H1 (cell line): ENCODE data around the gene RTP1. TPM values are rescaled to one million over a fixed set of nuclear protein-coding genes. Genes with fewer than 3 reads are reported as not detected.

Experiments
- CTCF ChIA-PET: fragments of 300-600 bp; sonication (Branson Sonifier 250); formaldehyde crosslinking; loops from one replicate; lab custom pipeline; 2021; ENCODE audit not compliant: partially characterized antibody; lab: Charles Lee
- POLR2A ChIA-PET: fragments of 300-600 bp; sonication (Branson Sonifier 250); formaldehyde crosslinking; loops from one replicate; lab custom pipeline; 2021; ENCODE audit warnings: inconsistent platforms; ENCODE audit not compliant: partially characterized antibody; lab: Charles Lee
- DNase-seq, 2 experiments: peaks; one replicate each; pipeline versions ENCODE4 v3.0.0 to v3.0.0-alpha.2; 2010 to 2022; ENCODE audit warnings: low spot score in 2 of 2, low read depth in 1 of 2, mixed read lengths in 1 of 2
- FAIRE-seq: peaks from 2 replicates; lab custom pipeline; 2011; peaks lifted over from hg19 to GRCh38; lab: Jason Lieb, UNC
- H2AFZ ChIP-seq: 2 replicates; pipeline ENCODE4 v1.8.1; 2012; ENCODE audit warnings: low read length, inconsistent platforms
- H2AK5ac ChIP-seq: 2 replicates; pipeline ENCODE4 v1.6.1; 2013; ENCODE audit warnings: low read depth, low read length
- H2BK120ac ChIP-seq: replicated peaks from 2 replicates; pipeline ENCODE3; 2013; ENCODE audit warnings: low read depth, low read length, inconsistent platforms
- H2BK12ac ChIP-seq: 2 replicates; pipeline ENCODE4 v1.6.1; 2013; ENCODE audit warnings: low read depth, low read length
- H2BK15ac ChIP-seq: 2 replicates; pipeline ENCODE4 v1.6.1; 2013; ENCODE audit warnings: low read length
- H2BK20ac ChIP-seq: 2 replicates; pipeline ENCODE4 v1.6.1; 2013; ENCODE audit warnings: low read length
- H2BK5ac ChIP-seq: 2 replicates; pipeline ENCODE4 v1.6.1; 2013; ENCODE audit warnings: low read depth, low read length
- H3K14ac ChIP-seq: 2 replicates; pipeline ENCODE4 v1.6.1; 2013; ENCODE audit warnings: inconsistent platforms; ENCODE audit not compliant: insufficient read length
- H3K18ac ChIP-seq: 2 replicates; pipeline ENCODE4 v1.6.1; 2013; ENCODE audit warnings: low read length; ENCODE audit errors: extremely low read depth
- H3K23ac ChIP-seq: 2 replicates; pipeline ENCODE4 v1.6.1; 2013; ENCODE audit warnings: inconsistent platforms; ENCODE audit not compliant: insufficient read length
- H3K23me2 ChIP-seq: 2 replicates; pipeline ENCODE4 v1.6.1; 2013; ENCODE audit warnings: low read depth, low read length
- H3K27ac ChIP-seq: 2 replicates; pipeline ENCODE4 v1.6.1; 2011; ENCODE audit warnings: low read depth, low read length, inconsistent platforms
- H3K27me3 ChIP-seq, 4 experiments: replicated peaks in 1 of 4; 1 replicate in 1 of 4; 2 replicates in 3 of 4; pipeline versions ENCODE4 v1.6.1 to v1.8.1; 2011 to 2013; ENCODE audit warnings: low read length in 3 of 4, mild to moderate bottlenecking in 3 of 4, inconsistent platforms in 2 of 4, mixed read lengths in 2 of 4, moderate library complexity in 1 of 4; ENCODE audit not compliant: control insufficient read depth in 3 of 4, insufficient read depth in 3 of 4; ENCODE audit errors: extremely low read depth in 1 of 4
- H3K36me3 ChIP-seq, 4 experiments: 2 replicates each; pipeline versions ENCODE4 v1.6.1 to v1.8.1; 2011 to 2013; ENCODE audit warnings: mild to moderate bottlenecking in 4 of 4, low read length in 3 of 4, moderate library complexity in 2 of 4, control low read depth in 1 of 4, inconsistent platforms in 1 of 4; ENCODE audit not compliant: insufficient read depth in 4 of 4, control insufficient read depth in 2 of 4
- H3K4ac ChIP-seq: replicated peaks from 2 replicates; pipeline ENCODE3; 2013; ENCODE audit warnings: low read length, low read depth, mixed read lengths, inconsistent platforms; ENCODE audit not compliant: insufficient read length
- H3K4me1 ChIP-seq, 4 experiments: replicated peaks in 1 of 4; 1 replicate in 1 of 4; 2 replicates in 3 of 4; pipeline versions ENCODE4 v1.6.1 to v1.8.1; 2011 to 2013; ENCODE audit warnings: low read length in 3 of 4, inconsistent platforms in 2 of 4, mixed read lengths in 1 of 4; ENCODE audit not compliant: insufficient read depth in 4 of 4, control insufficient read depth in 3 of 4
- H3K4me2 ChIP-seq, 2 experiments: 2 replicates each; pipeline versions ENCODE4 v1.6.1 to v1.8.1; 2011 to 2013; ENCODE audit warnings: low read depth in 2 of 2, low read length in 2 of 2, control low read depth in 1 of 2, inconsistent platforms in 1 of 2, mild to moderate bottlenecking in 1 of 2; ENCODE audit not compliant: insufficient read depth in 1 of 2
- H3K4me3 ChIP-seq, 4 experiments: fragments of 200-600, 300-600 bp in 1 of 4; sonication (generic), shearing (Covaris generic), sonication (Bioruptor Twin) in 1 of 4; 2 replicates each; pipeline versions ENCODE4 v1.5.1 to v1.8.1; 2011 to 2016; ENCODE audit warnings: low read length in 4 of 4, low read depth in 3 of 4, control low read depth in 2 of 4, inconsistent platforms in 2 of 4, mild to moderate bottlenecking in 2 of 4, mixed read lengths in 1 of 4, moderate library complexity in 1 of 4; ENCODE audit not compliant: insufficient read depth in 2 of 4; ENCODE audit errors: extremely low read depth in 1 of 4
- H3K56ac ChIP-seq: replicated peaks from 2 replicates; pipeline ENCODE3; 2013; ENCODE audit warnings: low read depth, mild to moderate bottlenecking, mixed read lengths, low read length, inconsistent platforms; ENCODE audit not compliant: insufficient read length
- H3K79me1 ChIP-seq: 2 replicates; pipeline ENCODE4 v1.6.1; 2013; ENCODE audit warnings: low read depth, low read length, control low read depth
- H3K79me2 ChIP-seq, 2 experiments: 2 replicates each; pipeline versions ENCODE4 v1.6.1 to v1.8.1; 2012 to 2013; ENCODE audit warnings: low read length in 2 of 2, mild to moderate bottlenecking in 2 of 2, inconsistent platforms in 1 of 2; ENCODE audit not compliant: insufficient read depth in 2 of 2, control insufficient read depth in 1 of 2
- H3K9ac ChIP-seq, 4 experiments: replicated peaks in 1 of 4; 1 replicate in 1 of 4; 2 replicates in 3 of 4; pipeline versions ENCODE4 v1.6.1 to v1.8.1; 2011 to 2013; ENCODE audit warnings: low read depth in 3 of 4, low read length in 3 of 4, control low read depth in 2 of 4, mild to moderate bottlenecking in 2 of 4, moderate library complexity in 2 of 4, inconsistent platforms in 1 of 4; ENCODE audit errors: extremely low read depth in 1 of 4
- H3K9me3 ChIP-seq, 2 experiments: 2 replicates each; pipeline versions ENCODE4 v1.6.1 to v1.8.1; 2012 to 2013; ENCODE audit warnings: mild to moderate bottlenecking in 2 of 2, moderate library complexity in 2 of 2, control low read depth in 1 of 2, inconsistent platforms in 1 of 2, low read depth in 1 of 2, low read length in 1 of 2, mixed read lengths in 1 of 2; ENCODE audit not compliant: insufficient read depth in 2 of 2
- H4K20me1 ChIP-seq, 2 experiments: replicated peaks in 1 of 2; 2 replicates each; pipeline versions ENCODE3 to v1.8.1; 2011 to 2013; ENCODE audit warnings: inconsistent platforms in 2 of 2, low read length in 2 of 2, mild to moderate bottlenecking in 1 of 2; ENCODE audit not compliant: insufficient read depth in 2 of 2, control insufficient read depth in 1 of 2
- H4K5ac ChIP-seq: 2 replicates; pipeline ENCODE4 v1.6.1; 2013; ENCODE audit warnings: low read length, low read depth, mixed read lengths, inconsistent platforms; ENCODE audit not compliant: insufficient read length
- H4K8ac ChIP-seq: 2 replicates; pipeline ENCODE4 v1.8.0; 2013; ENCODE audit warnings: mild to moderate bottlenecking, moderate library complexity, low read length, inconsistent platforms; ENCODE audit not compliant: insufficient read depth; ENCODE audit errors: extremely low read depth
- H4K91ac ChIP-seq: replicated peaks from 2 replicates; pipeline ENCODE3; 2013; ENCODE audit warnings: low read length, mixed read lengths, inconsistent platforms; ENCODE audit not compliant: insufficient read length
- CBX8 ChIP-seq: fragments of 300-800, 300-1000 bp; sonication (generic); IDR thresholded peaks from 2 replicates; pipeline ENCODE4 v1.7.1; 2016; ENCODE audit warnings: low read depth, low read length, borderline replicate concordance
- CEBPB ChIP-seq: IDR thresholded peaks from 2 replicates; pipeline ENCODE4 v1.6.1; 2012; ENCODE audit warnings: low read depth, low read length
- GTF2F1 ChIP-seq: IDR thresholded peaks from 2 replicates; pipeline ENCODE4 v1.6.1; 2012; ENCODE audit warnings: low read depth, low read length, improper control_type of control experiment, borderline replicate concordance
- MAFK ChIP-seq: IDR thresholded peaks from 2 replicates; pipeline ENCODE4 v1.6.1; 2012; ENCODE audit warnings: low read depth, mild to moderate bottlenecking, improper control_type of control experiment, low read length
- WGBS, 2 experiments: shearing (Covaris generic) in 1 of 2; methylation state at CpG; one replicate each; pipeline versions ENCODE4 v1.1.6 to v1.1.7; 2013 to 2015; ENCODE audit warnings: low lambda C conversion rate in 2 of 2, mixed read lengths in 2 of 2, inconsistent platforms in 1 of 2, low coverage in 1 of 2, missing lambda C conversion rate in 1 of 2; ENCODE audit not compliant: insufficient replicate concordance in 2 of 2, insufficient coverage in 1 of 2, insufficient read length in 1 of 2; ENCODE audit errors: extremely low coverage in 1 of 2, missing lambda C conversion rate in 1 of 2; 5-methylcytosine and 5-hydroxymethylcytosine counted together
- polyA plus RNA-seq, 7 experiments: library from polyadenylated mRNA; depleted of rRNA in 3 of 7; stranded (reverse) in 5 of 7; unstranded in 2 of 7; fragments of >200 nt in 5 of 7; fragments of 200-250 nt in 2 of 7; gene quantifications; 1 replicate in 5 of 7; 2 replicates in 1 of 7; 4 replicates in 1 of 7; pipeline versions ENCODE4 v1.2.1 to v1.2.3, GENCODE V29; 2011 to 2013; ENCODE audit warnings: missing spikeins in 2 of 7, mixed read lengths in 2 of 7
- total RNA-seq: library from RNA; stranded (reverse); fragmentation: NEBNext Ultra II Directional; extraction: Animal tissue kit (Norgen Biotek cat#: 25700); gene quantifications from 2 replicates; pipeline ENCODE4 v1.2.1, GENCODE V29; 2021

Gene RTP1
- total and polyA plus RNA-seq, 2 of the 8 experiments (the other 6 are each of a cell fraction or from before 2014, with no cell fraction given) = 2.9 to 3.0 TPM

GRCh38 chr3:187236962-187237361 lies 39.7 kb downstream of the RTP1 start:
- Histone ChIP-seq H3K56ac (no peak overlapping the region), H4K91ac (no peak overlapping the region), H3K14ac (no peak overlapping the region), H3K18ac (no peak overlapping the region), H3K9ac (no peak overlapping the region), H3K36me3 (no peaks in the 10 kb centered on the region), H2AK5ac (no peak overlapping the region), H2BK15ac (no peak overlapping the region), H4K20me1 (no peaks in the 10 kb centered on the region), H3K27me3 (no peaks in the 10 kb centered on the region), H2BK12ac (no peak overlapping the region), H3K4ac (no peak overlapping the region), H3K4me2 (no peak overlapping the region), H3K23ac (no peak overlapping the region), H2BK20ac (no peak overlapping the region), H4K8ac (no peak overlapping the region), H3K4me3 (no peak overlapping the region), H3K4me1 (no peaks in the 10 kb centered on the region), H3K79me2 (no peaks in the 10 kb centered on the region), H2AFZ (no peak overlapping the region), H3K79me1 (no peaks in the 10 kb centered on the region), H3K27ac (no peak overlapping the region), H4K5ac (no peak overlapping the region), H3K23me2 (no peaks in the 10 kb centered on the region), H2BK5ac (no peak overlapping the region), H3K9me3 (no peaks in the 10 kb centered on the region; a peak in 1 of 4 replicates), H2BK120ac (no peak overlapping the region)
- 88% methylated on average over 1 of the region's 1 CpG; no CpG with 5 or more reads in 1 of the 2 experiments for WGBS, 2 experiments
- ChIA-PET POLR2A (interaction anchor here (1.3 kb wide), 1 partner anchor 13 kb away, joined by 4 read pairs; no protein-coding TSS in a partner anchor), CTCF (interaction anchor here (1.2 to 1.5 kb wide), 3 partner anchors 25 to 236 kb away, joined by 3 read pairs; no protein-coding TSS in a partner anchor)
- DNase-seq (no peak), FAIRE-seq (no peak)
- TF ChIP-seq CEBPB = no peak
- TF ChIP-seq GTF2F1 = no peak
- TF ChIP-seq MAFK = 0 out of 2 replicates have a peak, but pooled peaks have one; percentile 4
- no peak for TF ChIP-seq CBX8
